ENCODE results near the gene PGPEP1. TPM values are rescaled to one million over a fixed set of nuclear protein-coding genes. Genes with fewer than 3 reads are reported as not detected.

The PGPEP1 gene
- total RNA-seq, 1 experiment from 2014 or later: 6.5 TPM

DNA sequence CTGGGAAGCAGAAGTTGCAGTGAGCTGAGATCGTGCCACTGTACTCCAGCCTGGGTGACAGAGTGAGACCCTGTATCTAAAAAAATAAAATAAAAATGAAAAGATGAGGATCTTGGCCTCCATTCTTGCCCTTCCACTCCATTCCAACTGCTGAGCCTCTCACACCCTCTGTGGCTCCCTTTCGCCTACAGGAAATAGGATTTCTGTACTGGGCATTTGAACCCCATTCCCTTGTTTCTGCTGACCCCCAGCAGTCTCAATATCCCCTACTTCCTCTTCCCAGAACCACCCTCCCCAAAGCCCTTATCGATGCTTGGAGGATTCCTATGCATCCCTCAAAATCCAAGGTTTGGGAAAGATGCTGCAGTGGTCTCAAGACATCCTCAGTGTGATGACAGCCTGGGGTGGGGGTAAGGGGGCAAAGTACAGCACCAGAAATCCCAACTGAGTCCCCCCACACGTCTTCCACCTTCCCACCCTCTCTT lies 33.1 kb downstream of the PGPEP1 start:
- Mint-ChIP-seq H3K4me3 (ENCODE audit: unreplicated experiment) (no peak overlapping the region), H3K27ac (ENCODE audit: low read depth, unreplicated experiment) (peak overlapping the region; percentile 99), H3K36me3 (ENCODE audit: insufficient read depth, unreplicated experiment) (no peaks in the 10 kb centered on the region), H3K4me1 (ENCODE audit: insufficient read depth, unreplicated experiment) (peaks cover 16% of the 10 kb centered on the region), H3K9me3 (ENCODE audit: unreplicated experiment) (no peaks in the 10 kb centered on the region), H3K27me3 (ENCODE audit: insufficient read depth, unreplicated experiment) (no peaks in the 10 kb centered on the region)
- TF ChIP-seq, protein P1, sequence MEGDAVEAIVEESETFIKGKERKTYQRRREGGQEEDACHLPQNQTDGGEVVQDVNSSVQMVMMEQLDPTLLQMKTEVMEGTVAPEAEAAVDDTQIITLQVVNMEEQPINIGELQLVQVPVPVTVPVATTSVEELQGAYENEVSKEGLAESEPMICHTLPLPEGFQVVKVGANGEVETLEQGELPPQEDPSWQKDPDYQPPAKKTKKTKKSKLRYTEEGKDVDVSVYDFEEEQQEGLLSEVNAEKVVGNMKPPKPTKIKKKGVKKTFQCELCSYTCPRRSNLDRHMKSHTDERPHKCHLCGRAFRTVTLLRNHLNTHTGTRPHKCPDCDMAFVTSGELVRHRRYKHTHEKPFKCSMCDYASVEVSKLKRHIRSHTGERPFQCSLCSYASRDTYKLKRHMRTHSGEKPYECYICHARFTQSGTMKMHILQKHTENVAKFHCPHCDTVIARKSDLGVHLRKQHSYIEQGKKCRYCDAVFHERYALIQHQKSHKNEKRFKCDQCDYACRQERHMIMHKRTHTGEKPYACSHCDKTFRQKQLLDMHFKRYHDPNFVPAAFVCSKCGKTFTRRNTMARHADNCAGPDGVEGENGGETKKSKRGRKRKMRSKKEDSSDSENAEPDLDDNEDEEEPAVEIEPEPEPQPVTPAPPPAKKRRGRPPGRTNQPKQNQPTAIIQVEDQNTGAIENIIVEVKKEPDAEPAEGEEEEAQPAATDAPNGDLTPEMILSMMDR (IDR thresholded peaks at IDR 0.05; ENCODE audit: unreplicated experiment): no peak
- POLR2A ChIA-PET: interaction anchor here (0.6 to 1.8 kb wide), 8 partner anchors 9 to 94 kb away, joined by 3 to 15 read pairs (median 3); partner anchors contain the start of gene GDF15
- intact Hi-C loops (cut with micrococcal nuclease): no loop called here
- no peak for DNase-seq (ENCODE audit: unreplicated experiment)
- no TSS peak for BruUV-seq (replicated peaks)
- CTCF ChIA-PET: interaction anchor here (0.7 to 1.9 kb wide), 4 partner anchors 12 to 24 kb away, joined by 3 to 6 read pairs (median 4); partner anchors contain the start of gene GDF15

DNA sequence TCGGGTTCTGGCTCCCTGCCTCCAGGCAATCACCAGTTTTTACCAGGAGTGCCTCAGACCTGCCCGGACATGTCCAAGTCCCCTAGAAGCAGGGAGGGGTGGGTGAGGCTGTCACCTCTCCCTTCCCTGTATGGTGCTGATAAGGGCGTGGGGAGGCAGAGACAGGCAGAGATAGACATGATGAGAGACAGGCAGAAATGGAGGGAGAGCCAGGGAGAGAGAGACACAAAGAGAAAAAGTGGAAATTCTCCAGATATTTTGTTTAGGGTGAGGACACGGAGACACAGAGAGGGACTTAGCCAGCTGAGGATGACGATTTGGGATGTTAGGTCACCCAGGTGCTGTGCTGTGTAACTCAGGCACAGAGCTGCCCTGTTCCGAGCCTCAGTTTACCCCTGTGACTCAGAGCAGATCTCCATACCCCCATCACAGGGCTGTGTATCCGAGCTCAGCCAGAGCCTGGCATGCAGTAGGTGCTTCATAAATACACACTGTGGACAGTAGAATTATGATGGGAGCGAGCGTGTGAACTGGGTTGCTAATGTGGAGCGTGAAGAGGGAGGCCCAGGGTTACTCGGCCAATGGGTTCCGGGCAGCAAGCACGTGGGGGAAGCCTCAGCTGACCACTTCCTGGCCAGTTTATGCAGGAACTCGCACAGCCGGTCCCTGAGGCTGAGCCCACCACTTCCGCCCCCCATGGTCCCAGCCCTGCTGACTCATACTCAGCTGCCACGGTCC lies 33.7 kb downstream of the PGPEP1 start:
- DNase-seq (ENCODE audit: unreplicated experiment): peak; percentile 93
- ChIA-PET CTCF (interaction anchor here (0.6 to 1.9 kb wide), 5 partner anchors 11 to 215 kb away, joined by 3 to 6 read pairs (median 3); partner anchors contain the start of gene GDF15), POLR2A (interaction anchor here (0.6 to 1.8 kb wide), 6 partner anchors 8 to 85 kb away, joined by 3 to 15 read pairs (median 4); partner anchors contain the start of gene GDF15)
- Mint-ChIP-seq H3K9me3 (ENCODE audit: unreplicated experiment) (no peaks in the 10 kb centered on the region), H3K36me3 (ENCODE audit: insufficient read depth, unreplicated experiment) (no peaks in the 10 kb centered on the region), H3K27ac (ENCODE audit: low read depth, unreplicated experiment) (peak overlapping the region; percentile 99), H3K27me3 (ENCODE audit: insufficient read depth, unreplicated experiment) (no peaks in the 10 kb centered on the region), H3K4me1 (ENCODE audit: insufficient read depth, unreplicated experiment) (peaks cover 16% of the 10 kb centered on the region), H3K4me3 (ENCODE audit: unreplicated experiment) (peak overlapping the region; percentile 15)
- TF ChIP-seq, protein P1 (IDR thresholded peaks at IDR 0.05; ENCODE audit: unreplicated experiment): no peak
- intact Hi-C loops (cut with micrococcal nuclease): loop anchor here (1.0 kb wide), 1 partner anchor 9 kb away; no protein-coding TSS in a partner anchor
- TSS peak; percentile 91 for BruUV-seq (replicated peaks)

- TF ChIP-seq, protein P1 (IDR thresholded peaks at IDR 0.05; ENCODE audit: unreplicated experiment): no peak
- CTCF ChIA-PET: interaction anchor here (0.9 to 1.4 kb wide), 2 partner anchors 11 to 34 kb away, joined by 3 to 5 read pairs; no protein-coding TSS in a partner anchor
- Mint-ChIP-seq H3K4me1 (ENCODE audit: insufficient read depth, unreplicated experiment) (peaks cover 25% of the 10 kb centered on the region), H3K27ac (ENCODE audit: low read depth, unreplicated experiment) (no peak overlapping the region), H3K9me3 (ENCODE audit: unreplicated experiment) (no peaks in the 10 kb centered on the region), H3K4me3 (ENCODE audit: unreplicated experiment) (no peak overlapping the region), H3K36me3 (ENCODE audit: insufficient read depth, unreplicated experiment) (peaks cover 2% of the 10 kb centered on the region), H3K27me3 (ENCODE audit: insufficient read depth, unreplicated experiment) (no peaks in the 10 kb centered on the region)
- intact Hi-C loops (cut with micrococcal nuclease): no loop called here
- POLR2A ChIA-PET: interaction anchor here (0.5 kb wide), 1 partner anchor 38 kb away, joined by 3 read pairs; no protein-coding TSS in a partner anchor
- BruUV-seq (replicated peaks): no TSS peak
- no peak for DNase-seq (ENCODE audit: unreplicated experiment)
These were observed 36.6 kb downstream of the PGPEP1 start for GRCh38 chr19:18377026-18377425.
